GM23248 (cell line): Measurements from ENCODE around the gene JPT1. TPM values are rescaled to one million over a fixed set of nuclear protein-coding genes. Genes with fewer than 3 reads are reported as not detected.

ENCODE experiments used
- DNase-seq: peaks from one replicate; pipeline ENCODE4 v3.0.0-alpha.2; 2015
- H2AFZ ChIP-seq: fragments of 200-600 bp; sonication (generic); 2 replicates; pipeline ENCODE4 v1.6.1; 2016; ENCODE audit warnings: antibody characterized with exemption
- H3F3A ChIP-seq: fragments of 200-600 bp; sonication (generic); 2 replicates; pipeline ENCODE4 v1.6.1; 2016; ENCODE audit warnings: mild to moderate bottlenecking, antibody characterized with exemption, mixed run types; ENCODE audit not compliant: insufficient read depth
- H3K27ac ChIP-seq: fragments of 200-600 bp; sonication (generic); 2 replicates; pipeline ENCODE4 v1.5.1; 2016; ENCODE audit warnings: mild to moderate bottlenecking
- H3K27me3 ChIP-seq: fragments of 200-600 bp; sonication (generic); replicated peaks from 2 replicates; pipeline ENCODE4 v1.6.1; 2016; ENCODE audit warnings: mild to moderate bottlenecking; ENCODE audit not compliant: insufficient read depth
- H3K36me3 ChIP-seq: fragments of 200-600 bp; sonication (generic); 2 replicates; pipeline ENCODE4 v1.6.1; 2016; ENCODE audit warnings: low read depth, mild to moderate bottlenecking
- H3K4me1 ChIP-seq: fragments of 200-600 bp; sonication (generic); 2 replicates; pipeline ENCODE4 v1.6.1; 2016; ENCODE audit warnings: mild to moderate bottlenecking; ENCODE audit not compliant: insufficient read depth
- H3K4me2 ChIP-seq: fragments of 200-600 bp; sonication (generic); one replicate; pipeline ENCODE4 v1.6.1; 2016; ENCODE audit warnings: mild to moderate bottlenecking; ENCODE audit not compliant: unreplicated experiment
- H3K4me3 ChIP-seq: fragments of 200-600 bp; sonication (generic); 2 replicates; pipeline ENCODE4 v1.5.1; 2016; ENCODE audit warnings: mild to moderate bottlenecking
- H3K79me2 ChIP-seq: fragments of 200-600 bp; sonication (generic); 2 replicates; pipeline ENCODE4 v1.6.1; 2016; ENCODE audit warnings: mild to moderate bottlenecking; ENCODE audit not compliant: insufficient read depth
- H3K9ac ChIP-seq: fragments of 200-600 bp; sonication (generic); 2 replicates; pipeline ENCODE4 v1.6.1; 2016; ENCODE audit warnings: mild to moderate bottlenecking
- H3K9me2 ChIP-seq: fragments of 200-600 bp; sonication (generic); 2 replicates; pipeline ENCODE4 v1.6.1; 2016; ENCODE audit warnings: mixed run types, mild to moderate bottlenecking, moderate library complexity; ENCODE audit not compliant: insufficient read depth
- H3K9me3 ChIP-seq: fragments of 200-600 bp; sonication (generic); one replicate; pipeline ENCODE4 v1.6.1; 2017; ENCODE audit warnings: low read depth
- H4K20me1 ChIP-seq: fragments of 200-600 bp; sonication (generic); 2 replicates; pipeline ENCODE4 v1.6.0; 2016; ENCODE audit not compliant: insufficient read depth
- EZH2 ChIP-seq: fragments of 200-600 bp; sonication (generic); IDR thresholded peaks from 2 replicates; pipeline ENCODE4 v1.6.1; 2018; ENCODE audit warnings: antibody characterized with exemption, mild to moderate bottlenecking; ENCODE audit not compliant: insufficient read depth, poor library complexity, severe bottlenecking
- EZH2phosphoT487 ChIP-seq: fragments of 200-600 bp; sonication (generic); IDR thresholded peaks from 2 replicates; pipeline ENCODE4 v1.6.1; 2018; ENCODE audit warnings: antibody characterized with exemption, moderate library complexity, mild to moderate bottlenecking, low read depth; ENCODE audit not compliant: insufficient read depth
- WGBS, 2 experiments: methylation state at CpG; one replicate each; pipeline ENCODE4 v1.1.6; 2015 to 2017; ENCODE audit warnings: low lambda C conversion rate in 2 of 2, low coverage in 1 of 2; ENCODE audit errors: missing lambda C conversion rate in 2 of 2; 5-methylcytosine and 5-hydroxymethylcytosine counted together
- in situ Hi-C: fragments of 300-500 bp; cut with MboI; formaldehyde crosslinking; loops from 2 replicates; pipeline ENCODE4 v1.15.0; 2020
- polyA plus RNA-seq: library from polyadenylated mRNA; unstranded; fragments of >200 nt; fragmentation: Nextera tagmentation; extraction: Ambion mirVana; gene quantifications from 2 replicates; pipeline ENCODE4 v1.2.1, GENCODE V29; 2016
- total RNA-seq: library from RNA; depleted of rRNA; stranded (reverse); fragments of >200 nt; shearing (Covaris generic); gene quantifications from 2 replicates; pipeline ENCODE4 v1.2.3, GENCODE V29; 2014

JPT1 gene
- total and polyA plus RNA-seq, 2 experiments from 2014 or later: 54.0 to 199 TPM

DNA sequence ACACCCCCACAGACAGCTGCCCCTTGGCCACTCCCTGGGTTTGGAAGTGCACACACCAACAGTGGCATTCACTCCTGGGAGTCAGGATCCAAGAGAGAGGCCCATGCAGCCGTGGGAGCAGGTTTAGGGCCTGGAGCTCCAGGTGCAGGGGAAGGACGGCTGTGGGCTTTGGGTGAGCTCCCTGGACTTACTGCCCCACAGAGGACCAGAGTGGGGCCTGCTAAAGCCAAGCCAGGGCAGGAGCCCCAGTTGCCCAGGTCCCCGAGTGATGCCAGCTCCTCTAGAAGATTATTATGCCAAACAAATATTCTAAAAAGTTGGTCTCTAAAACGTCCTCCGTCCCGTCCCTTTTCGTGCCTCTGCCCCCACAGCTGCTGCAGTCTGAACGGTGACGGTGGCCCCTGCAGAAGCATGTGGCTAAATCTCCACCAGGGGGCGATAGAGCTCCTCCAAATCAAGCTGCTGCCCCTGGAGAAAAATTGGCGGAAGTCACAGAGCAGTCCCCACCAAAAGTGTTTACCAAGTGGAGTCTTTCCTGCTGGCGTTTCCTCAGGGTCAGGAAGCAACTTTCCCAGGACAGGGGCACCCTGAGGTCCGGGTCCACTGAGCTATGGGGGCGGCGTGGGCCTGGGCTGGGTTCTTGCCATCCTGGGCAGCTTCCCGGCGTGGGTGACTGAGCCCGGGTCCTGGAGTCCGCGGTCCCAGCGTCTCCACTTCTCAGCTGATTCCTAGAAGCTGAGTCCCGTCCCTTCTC, 40.3 kb downstream of the JPT1 start:
- H4K20me1 ChIP-seq: no peaks in the 10 kb centered on the region
- H3K27me3 ChIP-seq: no peaks in the 10 kb centered on the region
- no peaks in the 10 kb centered on the region for H3K9me2 ChIP-seq
- peak; percentile 90 for DNase-seq
- no peaks in the 10 kb centered on the region for H3K9me3 ChIP-seq
- no peak for TF ChIP-seq EZH2phosphoT487
- peak overlapping the region; percentile 93 for H2AFZ ChIP-seq
- H3K27ac ChIP-seq: peak overlapping the region; percentile 60
- H3K36me3 ChIP-seq: no peaks in the 10 kb centered on the region
- peak overlapping the region; percentile 72 for H3K4me3 ChIP-seq
- H3K79me2 ChIP-seq: peaks cover 25% of the 10 kb centered on the region; the same call in 1 of the 2 replicates
- H3K9ac ChIP-seq: peak overlapping the region; percentile 78
- in situ Hi-C loops: no loop called here
- WGBS, 2 experiments: 2 to 3% methylated on average over 22 of the region's 22 CpGs
- H3K4me1 ChIP-seq: 0 out of 2 replicates have a peak, but pooled peaks cover 7% of the 10 kb centered on the region
- H3K4me2 ChIP-seq: peak overlapping the region; percentile 79
- H3F3A ChIP-seq: no peaks in the 10 kb centered on the region

DNA sequence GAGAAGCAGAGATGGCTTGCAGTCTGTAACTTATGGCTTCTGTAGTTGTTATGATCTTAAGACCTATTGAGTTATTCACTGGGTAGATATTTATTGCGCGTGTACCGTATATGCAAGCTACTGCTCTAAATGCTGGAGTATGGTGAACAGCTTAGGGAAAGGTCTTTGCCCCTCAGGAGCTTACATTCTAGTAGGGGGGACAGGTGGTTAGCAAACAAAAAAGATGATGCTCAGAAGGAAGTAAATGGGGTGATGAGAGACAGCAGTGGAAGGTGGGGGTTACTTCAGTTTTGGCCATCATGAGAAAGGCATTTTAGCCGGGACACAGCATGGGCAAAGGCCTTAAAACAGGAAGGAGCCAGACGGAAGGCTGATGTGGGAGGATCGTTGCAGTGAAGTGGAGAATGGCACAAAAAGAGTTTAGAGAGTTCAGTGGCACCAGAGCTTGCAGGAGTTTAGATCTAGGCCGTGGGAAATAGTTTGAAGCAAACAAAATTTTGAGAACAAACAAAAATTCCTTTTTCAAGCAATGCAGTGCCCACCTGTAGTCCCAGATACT, 42.5 kb downstream of the JPT1 start:
- no peaks in the 10 kb centered on the region for H3K9me2 ChIP-seq
- peaks cover 5% of the 10 kb centered on the region; the same call in 1 of the 2 replicates for H3F3A ChIP-seq
- H3K36me3 ChIP-seq: no peaks in the 10 kb centered on the region
- peaks cover 21% of the 10 kb centered on the region; the same call in 1 of the 2 replicates for H3K79me2 ChIP-seq
- no peak overlapping the region for H2AFZ ChIP-seq
- in situ Hi-C loops: no loop called here
- H3K4me2 ChIP-seq: no peak overlapping the region
- H3K4me3 ChIP-seq: no peak overlapping the region
- H3K27ac ChIP-seq: no peak overlapping the region
- H4K20me1 ChIP-seq: no peaks in the 10 kb centered on the region
- H3K9me3 ChIP-seq: no peaks in the 10 kb centered on the region
- no peak for TF ChIP-seq EZH2phosphoT487
- no peak for TF ChIP-seq EZH2
- 76 to 78% methylated on average over 7 of the region's 7 CpGs for WGBS, 2 experiments
- H3K9ac ChIP-seq: no peak overlapping the region
- H3K27me3 ChIP-seq: no peaks in the 10 kb centered on the region
- no peak for DNase-seq
- 0 out of 2 replicates have a peak, but pooled peaks cover 7% of the 10 kb centered on the region for H3K4me1 ChIP-seq

DNA sequence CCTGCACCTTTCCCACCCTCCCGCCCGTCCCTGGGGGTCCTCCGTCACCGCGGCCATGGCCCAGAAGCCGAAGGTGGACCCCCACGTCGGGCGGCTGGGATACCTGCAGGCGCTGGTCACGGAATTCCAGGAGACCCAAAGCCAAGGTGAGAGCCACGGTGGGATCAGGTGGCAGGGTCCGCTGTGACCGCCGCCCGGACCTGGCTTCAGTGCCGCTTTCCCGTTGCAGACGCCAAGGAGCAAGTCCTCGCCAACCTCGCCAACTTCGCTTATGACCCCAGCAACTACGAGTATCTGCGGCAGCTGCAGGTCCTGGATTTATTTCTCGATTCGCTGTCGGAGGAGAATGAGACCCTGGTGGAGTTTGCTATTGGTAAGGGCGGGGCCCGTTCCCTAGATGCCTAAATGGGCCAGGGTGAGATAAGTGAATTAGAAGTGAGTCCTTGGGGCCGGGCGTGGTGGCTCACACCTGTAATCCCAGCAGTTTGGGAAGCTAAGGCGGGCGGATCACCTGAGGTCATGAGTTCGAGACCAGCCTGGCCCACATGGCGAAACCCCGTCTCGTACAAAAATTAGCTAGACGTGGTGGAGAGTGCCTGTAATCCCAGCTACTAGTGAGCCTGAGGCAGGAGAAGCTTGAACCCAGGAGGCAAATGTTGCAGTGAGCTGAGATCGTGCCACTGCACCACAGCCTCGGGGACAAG, 43.9 kb downstream of the JPT1 start:
- Histone ChIP-seq H2AFZ (peak overlapping the region; percentile 79), H3F3A (peaks cover 5% of the 10 kb centered on the region; the same call in 1 of the 2 replicates), H3K4me2 (peak overlapping the region; percentile 92), H3K36me3 (no peaks in the 10 kb centered on the region), H3K4me1 (0 out of 2 replicates have a peak, but pooled peaks cover 7% of the 10 kb centered on the region), H4K20me1 (no peaks in the 10 kb centered on the region), H3K27me3 (no peaks in the 10 kb centered on the region), H3K9ac (peak overlapping the region; percentile 48), H3K4me3 (peak overlapping the region; percentile 81), H3K9me3 (no peaks in the 10 kb centered on the region), H3K27ac (no peak overlapping the region), H3K79me2 (peaks cover 19% of the 10 kb centered on the region; the same call in 1 of the 2 replicates), H3K9me2 (no peaks in the 10 kb centered on the region)
- DNase-seq: peak; percentile 62
- in situ Hi-C loops: no loop called here
- no peak for TF ChIP-seq EZH2
- no peak for TF ChIP-seq EZH2phosphoT487
- WGBS, 2 experiments: 20% methylated on average over 38 to 40 of the region's 40 CpGs
